ENCODE results near the gene SNRPA.

DNA sequence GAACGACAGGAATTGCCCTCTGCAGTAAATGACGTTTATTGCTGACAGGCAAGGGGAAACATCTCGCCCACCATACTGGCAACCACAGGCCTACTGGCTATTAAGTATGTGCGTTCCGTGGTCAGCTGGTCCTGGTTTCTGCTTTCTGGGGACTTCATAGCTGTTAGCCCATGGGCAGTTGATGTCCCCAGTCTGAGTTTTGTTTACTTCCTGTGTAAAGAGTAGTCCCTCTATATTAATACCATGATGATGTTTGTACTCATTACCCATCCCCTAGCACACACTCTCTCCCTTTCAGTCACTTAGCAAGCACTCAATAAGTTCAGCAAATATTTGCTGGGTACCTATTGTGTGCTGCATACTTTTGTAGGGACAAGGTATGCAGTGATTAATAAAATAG lies 17.9 kb downstream of the SNRPA start:
- TF ChIP-seq POLR2AphosphoS5 (IDR thresholded peaks at IDR 0.05) (no peak), POLR2A (IDR thresholded peaks at IDR 0.05) (no peak)
- TF ChIP-seq, protein P1, sequence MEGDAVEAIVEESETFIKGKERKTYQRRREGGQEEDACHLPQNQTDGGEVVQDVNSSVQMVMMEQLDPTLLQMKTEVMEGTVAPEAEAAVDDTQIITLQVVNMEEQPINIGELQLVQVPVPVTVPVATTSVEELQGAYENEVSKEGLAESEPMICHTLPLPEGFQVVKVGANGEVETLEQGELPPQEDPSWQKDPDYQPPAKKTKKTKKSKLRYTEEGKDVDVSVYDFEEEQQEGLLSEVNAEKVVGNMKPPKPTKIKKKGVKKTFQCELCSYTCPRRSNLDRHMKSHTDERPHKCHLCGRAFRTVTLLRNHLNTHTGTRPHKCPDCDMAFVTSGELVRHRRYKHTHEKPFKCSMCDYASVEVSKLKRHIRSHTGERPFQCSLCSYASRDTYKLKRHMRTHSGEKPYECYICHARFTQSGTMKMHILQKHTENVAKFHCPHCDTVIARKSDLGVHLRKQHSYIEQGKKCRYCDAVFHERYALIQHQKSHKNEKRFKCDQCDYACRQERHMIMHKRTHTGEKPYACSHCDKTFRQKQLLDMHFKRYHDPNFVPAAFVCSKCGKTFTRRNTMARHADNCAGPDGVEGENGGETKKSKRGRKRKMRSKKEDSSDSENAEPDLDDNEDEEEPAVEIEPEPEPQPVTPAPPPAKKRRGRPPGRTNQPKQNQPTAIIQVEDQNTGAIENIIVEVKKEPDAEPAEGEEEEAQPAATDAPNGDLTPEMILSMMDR (IDR thresholded peaks at IDR 0.05) = no peak

Measured in breast epithelium (tissue), 3 donors.